ENCODE measurements around the gene DTX2. TPM values are rescaled to one million over a fixed set of nuclear protein-coding genes. Genes with fewer than 3 reads are reported as not detected.
"Not testable (repeated sequence)": the region's sequence is repeated elsewhere in the genome, so short reads cannot be mapped to it uniquely, and the experiment has no call there.

The DTX2 gene
- total and polyA plus RNA-seq, 2 donors (not counting 1 experiment from before 2014, with no cell fraction given): 36.4 to 66.9 TPM

DNA sequence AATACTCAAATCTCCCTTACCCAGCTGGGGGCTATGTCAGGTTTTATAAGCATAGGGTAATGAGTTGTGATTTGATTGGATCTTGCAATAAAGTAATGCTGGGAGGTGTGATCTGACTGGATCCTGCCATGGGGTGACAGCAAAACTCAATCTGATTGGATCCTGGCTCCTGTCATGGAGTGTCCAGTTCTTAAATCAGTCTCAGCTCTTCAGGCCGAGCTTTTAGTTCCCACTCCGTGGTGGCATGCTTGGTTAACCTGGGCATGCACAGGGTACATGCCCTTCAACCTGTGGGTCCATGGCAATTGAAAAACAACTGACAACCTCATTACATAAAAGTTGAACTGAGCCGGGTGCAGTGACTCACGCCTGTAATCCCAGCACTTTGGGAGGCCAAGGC is 64.7 kb downstream of the DTX2 start:
- H3K4me1 ChIP-seq (ENCODE audit: control insufficient read depth in 2 of 2, insufficient read depth in 2 of 2, low read length in 2 of 2); H3K9me3 Mint-ChIP-seq (ENCODE audit: insufficient read depth); H2AFZ ChIP-seq (ENCODE audit: insufficient read depth, low read depth, low read length, poor library complexity, severe bottlenecking); H3K27ac ChIP-seq (ENCODE audit: low read length in 2 of 2); DNase-seq; H3K4me3 ChIP-seq (ENCODE audit: control extremely low read depth in 1 of 5, extremely low read depth in 1 of 5, insufficient read depth in 1 of 5, low read depth in 2 of 5, low read length in 4 of 5); H3K27me3 ChIP-seq (replicated peaks in 1 of 4; ENCODE audit: control extremely low read depth in 1 of 4, control insufficient read depth in 3 of 4, insufficient read depth in 4 of 4, low read length in 3 of 4); H3K79me2 ChIP-seq (ENCODE audit: control insufficient read depth, insufficient read depth, low read length); CTCF ChIA-PET; H3K4me3 Mint-ChIP-seq; H3K36me3 ChIP-seq (replicated peaks in 1 of 2; ENCODE audit: control extremely low read depth in 1 of 2, control insufficient read depth in 1 of 2, extremely low read depth in 1 of 2, insufficient read depth in 2 of 2, low read length in 1 of 2); H3K9me3 ChIP-seq (ENCODE audit: control extremely low read depth in 1 of 3, control insufficient read depth in 2 of 3, insufficient read depth in 1 of 3, low read length in 2 of 3); ATAC-seq (ENCODE audit: low read depth); H3K27ac Mint-ChIP-seq; H3K4me2 ChIP-seq (replicated peaks; ENCODE audit: low read depth, low read length, poor library complexity, severe bottlenecking); POLR2A ChIA-PET; H3K9ac ChIP-seq (ENCODE audit: low read length); H4K20me1 ChIP-seq (ENCODE audit: control insufficient read depth, insufficient read depth, low read length, poor library complexity, severe bottlenecking); H3K4me1 Mint-ChIP-seq; intact Hi-C loops (cut with micrococcal nuclease); H3K27me3 Mint-ChIP-seq: not testable (repeated sequence)
- 40% methylated on average over 1 of the region's 4 CpGs for WGBS (ENCODE audit: insufficient coverage)

DNA sequence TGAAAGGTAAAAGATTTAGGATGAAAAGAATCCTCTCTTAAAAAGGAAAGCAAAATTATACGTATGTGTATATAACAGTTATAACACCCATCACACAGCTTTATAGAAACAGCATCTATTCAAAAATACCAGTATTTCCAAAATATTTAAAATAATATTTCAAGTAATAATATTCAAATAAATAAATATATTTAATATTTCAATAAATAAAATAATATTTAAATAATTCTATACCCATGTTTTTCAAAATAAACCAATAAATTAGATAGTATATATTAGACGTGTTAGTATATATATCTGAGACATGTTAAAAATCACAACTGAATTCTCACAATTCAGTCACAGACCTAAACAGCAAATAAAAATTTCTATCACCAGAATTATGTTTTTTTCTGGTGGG is 70.1 kb downstream of the DTX2 start:
- H4K20me1 ChIP-seq (ENCODE audit: control insufficient read depth, insufficient read depth, low read length, poor library complexity, severe bottlenecking); H3K4me3 ChIP-seq (ENCODE audit: control extremely low read depth in 1 of 5, extremely low read depth in 1 of 5, insufficient read depth in 1 of 5, low read depth in 2 of 5, low read length in 4 of 5); H3K27ac ChIP-seq (ENCODE audit: low read length in 2 of 2); H3K4me3 Mint-ChIP-seq; DNase-seq; H3K27ac Mint-ChIP-seq; H3K27me3 Mint-ChIP-seq; H2AFZ ChIP-seq (ENCODE audit: insufficient read depth, low read depth, low read length, poor library complexity, severe bottlenecking); CTCF ChIA-PET; H3K27me3 ChIP-seq (replicated peaks in 1 of 4; ENCODE audit: control extremely low read depth in 1 of 4, control insufficient read depth in 3 of 4, insufficient read depth in 4 of 4, low read length in 3 of 4); POLR2A ChIA-PET; H3K4me2 ChIP-seq (replicated peaks; ENCODE audit: low read depth, low read length, poor library complexity, severe bottlenecking); H3K79me2 ChIP-seq (ENCODE audit: control insufficient read depth, insufficient read depth, low read length); ATAC-seq (ENCODE audit: low read depth); H3K9ac ChIP-seq (ENCODE audit: low read length); H3K9me3 ChIP-seq (ENCODE audit: control extremely low read depth in 1 of 3, control insufficient read depth in 2 of 3, insufficient read depth in 1 of 3, low read length in 2 of 3); H3K4me1 ChIP-seq (ENCODE audit: control insufficient read depth in 2 of 2, insufficient read depth in 2 of 2, low read length in 2 of 2); H3K9me3 Mint-ChIP-seq (ENCODE audit: insufficient read depth); H3K36me3 ChIP-seq (replicated peaks in 1 of 2; ENCODE audit: control extremely low read depth in 1 of 2, control insufficient read depth in 1 of 2, extremely low read depth in 1 of 2, insufficient read depth in 2 of 2, low read length in 1 of 2); intact Hi-C loops (cut with micrococcal nuclease); H3K4me1 Mint-ChIP-seq: not testable (repeated sequence)
- WGBS (ENCODE audit: insufficient coverage): no CpG with 5 or more reads among the region's 2 CpGs

DNA sequence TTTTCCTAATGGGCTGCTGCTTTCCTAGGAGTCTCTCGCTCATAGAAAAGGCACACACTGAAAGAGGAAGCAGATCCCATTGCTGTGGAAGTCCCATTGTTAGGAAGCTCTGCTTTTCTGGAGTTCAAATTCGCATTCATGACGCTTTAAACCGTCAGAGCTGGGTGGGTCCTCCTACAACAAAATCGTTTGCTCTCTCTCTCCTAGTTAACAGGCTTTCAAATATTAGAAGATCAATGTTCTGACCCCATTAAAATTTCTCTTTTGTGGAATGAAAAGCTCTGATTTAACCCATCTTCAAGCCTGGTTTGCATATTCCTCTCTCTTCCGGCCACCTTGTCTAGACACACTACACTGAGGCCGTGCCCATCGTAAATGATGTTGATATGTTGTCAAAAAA is 81.7 kb downstream of the DTX2 start, which contains the start of gene SPDYE16:
Gene SPDYE16, minus strand, starts transcription at position 101 of the 400 bp plus-strand sequence. CDS start 1,838 bp downstream, outside the sequence.
- H3K9me3 Mint-ChIP-seq (ENCODE audit: insufficient read depth); H3K4me2 ChIP-seq (replicated peaks; ENCODE audit: low read depth, low read length, poor library complexity, severe bottlenecking); H3K79me2 ChIP-seq (ENCODE audit: control insufficient read depth, insufficient read depth, low read length); H3K27me3 Mint-ChIP-seq; H3K27ac Mint-ChIP-seq; H3K9ac ChIP-seq (ENCODE audit: low read length); ATAC-seq (ENCODE audit: low read depth); H3K4me3 ChIP-seq (ENCODE audit: control extremely low read depth in 1 of 5, extremely low read depth in 1 of 5, insufficient read depth in 1 of 5, low read depth in 2 of 5, low read length in 4 of 5); H3K4me1 ChIP-seq (ENCODE audit: control insufficient read depth in 2 of 2, insufficient read depth in 2 of 2, low read length in 2 of 2); H3K4me3 Mint-ChIP-seq; H3K36me3 ChIP-seq (replicated peaks in 1 of 2; ENCODE audit: control extremely low read depth in 1 of 2, control insufficient read depth in 1 of 2, extremely low read depth in 1 of 2, insufficient read depth in 2 of 2, low read length in 1 of 2); POLR2A ChIA-PET; H3K4me1 Mint-ChIP-seq; H2AFZ ChIP-seq (ENCODE audit: insufficient read depth, low read depth, low read length, poor library complexity, severe bottlenecking); CTCF ChIA-PET; H3K27me3 ChIP-seq (replicated peaks in 1 of 4; ENCODE audit: control extremely low read depth in 1 of 4, control insufficient read depth in 3 of 4, insufficient read depth in 4 of 4, low read length in 3 of 4); H4K20me1 ChIP-seq (ENCODE audit: control insufficient read depth, insufficient read depth, low read length, poor library complexity, severe bottlenecking); DNase-seq; H3K9me3 ChIP-seq (ENCODE audit: control extremely low read depth in 1 of 3, control insufficient read depth in 2 of 3, insufficient read depth in 1 of 3, low read length in 2 of 3); H3K27ac ChIP-seq (ENCODE audit: low read length in 2 of 2): not testable (repeated sequence)
- no CpG with 5 or more reads among the region's 8 CpGs for WGBS (ENCODE audit: insufficient coverage)
- intact Hi-C loops (cut with micrococcal nuclease): loop anchor here (10.0 kb wide), 1 partner anchor 582 kb away; the partner anchor contains the start of gene CCDC146

DNA sequence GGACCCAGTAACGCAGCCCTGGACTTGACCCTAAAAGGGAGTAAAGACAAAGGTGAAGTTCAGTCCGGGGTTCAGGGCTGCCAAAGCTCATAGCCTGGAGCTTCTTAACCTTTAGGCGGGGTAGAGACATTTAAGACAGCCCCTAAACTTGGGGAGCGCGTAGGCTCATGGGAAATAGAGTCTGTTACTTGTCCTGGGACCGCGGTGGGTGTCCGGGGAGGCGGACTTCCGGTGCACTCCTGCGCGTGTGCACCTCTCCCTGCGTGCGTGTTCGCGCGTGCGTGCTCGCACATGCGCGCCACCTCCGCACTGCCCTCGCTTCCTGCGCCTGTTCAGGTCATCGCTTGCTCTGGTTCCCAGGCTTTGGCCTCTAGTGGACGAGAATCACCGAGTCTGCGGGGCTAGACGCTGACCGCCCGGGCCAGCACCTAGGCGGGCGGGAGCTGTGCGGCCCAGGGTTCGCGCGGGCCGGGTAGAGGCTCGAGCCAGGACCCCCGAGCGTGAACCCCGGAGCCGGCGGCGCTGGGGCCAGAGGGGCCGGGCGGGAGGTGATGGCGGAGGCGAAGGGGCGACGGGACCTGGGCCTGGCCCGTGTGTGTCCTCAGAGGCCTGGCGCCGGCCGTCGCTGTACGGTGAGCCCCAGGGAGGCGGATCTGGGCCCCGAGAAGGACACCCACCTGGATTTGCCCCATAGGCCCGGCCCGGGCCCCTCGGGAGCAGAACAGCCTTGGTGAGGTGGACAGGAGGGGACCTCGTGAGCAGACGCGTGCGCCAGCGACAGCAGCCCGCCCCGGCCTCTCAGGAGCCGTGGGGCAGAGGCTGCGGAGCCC is 87.7 kb downstream of the DTX2 start:
- H3K27ac ChIP-seq (ENCODE audit: low read length in 2 of 2): peak overlapping the region; percentile 38 to 81
- H3K27me3 ChIP-seq (replicated peaks in 1 of 4; ENCODE audit: control extremely low read depth in 1 of 4, control insufficient read depth in 3 of 4, insufficient read depth in 4 of 4, low read length in 3 of 4); H3K9me3 Mint-ChIP-seq (ENCODE audit: insufficient read depth); H3K27me3 Mint-ChIP-seq; POLR2A ChIA-PET; H3K36me3 ChIP-seq (replicated peaks in 1 of 2; ENCODE audit: control extremely low read depth in 1 of 2, control insufficient read depth in 1 of 2, extremely low read depth in 1 of 2, insufficient read depth in 2 of 2, low read length in 1 of 2); H4K20me1 ChIP-seq (ENCODE audit: control insufficient read depth, insufficient read depth, low read length, poor library complexity, severe bottlenecking); H3K9me3 ChIP-seq (ENCODE audit: control extremely low read depth in 1 of 3, control insufficient read depth in 2 of 3, insufficient read depth in 1 of 3, low read length in 2 of 3); H3K4me1 ChIP-seq (ENCODE audit: control insufficient read depth in 2 of 2, insufficient read depth in 2 of 2, low read length in 2 of 2); CTCF ChIA-PET: not testable (repeated sequence)
- peak overlapping the region; percentile 57 for H3K4me2 ChIP-seq (replicated peaks; ENCODE audit: low read depth, low read length, poor library complexity, severe bottlenecking)
- peak overlapping the region; percentile 85 for H2AFZ ChIP-seq (ENCODE audit: insufficient read depth, low read depth, low read length, poor library complexity, severe bottlenecking)
- H3K79me2 ChIP-seq (ENCODE audit: control insufficient read depth, insufficient read depth, low read length): peaks cover 12% of the 10 kb centered on the region
- intact Hi-C loops (cut with micrococcal nuclease): loop anchor here (10.0 kb wide), 1 partner anchor 576 kb away; the partner anchor contains the start of gene CCDC146
- peak overlapping the region; percentile 82 for H3K9ac ChIP-seq (ENCODE audit: low read length)
- peak overlapping the region in 4 of 5 experiments; percentile 61 to 88 (median 72) for H3K4me3 ChIP-seq (ENCODE audit: control extremely low read depth in 1 of 5, extremely low read depth in 1 of 5, insufficient read depth in 1 of 5, low read depth in 2 of 5, low read length in 4 of 5)
- Mint-ChIP-seq H3K4me1 (peaks cover 23% of the 10 kb centered on the region), H3K4me3 (peak overlapping the region; percentile 95), H3K27ac (peak overlapping the region; percentile 93)
- WGBS (ENCODE audit: insufficient coverage): under 1% methylated on average over 70 of the region's 71 CpGs
- ATAC-seq (ENCODE audit: low read depth): peak; percentile 97
- DNase-seq: peak; percentile 86

Measured in B cell (primary cell).